Common myeloid progenitor, CD34-positive (primary cell): ENCODE data around the gene ZNF606.
A peak's percentile ranks its signal among the peaks of the same experiment; 100 is the strongest.

Source experiments
- CTCF ChIA-PET: fragments of 350-600 bp; sonication (Branson Sonifier 250); formaldehyde crosslinking; loops from one replicate; lab custom pipeline; 2021; ENCODE audit warnings: antibody characterized with exemption; lab: Charles Lee
- POLR2A ChIA-PET: fragments of 350-600 bp; sonication (Branson Sonifier 250); formaldehyde crosslinking; loops from one replicate; lab custom pipeline; 2021; ENCODE audit warnings: antibody characterized with exemption; lab: Charles Lee
- DNase-seq, 3 donors: peaks; one replicate each; pipeline versions ENCODE4 v3.0.0 to v3.0.0-alpha.2; 2013
- H3K27ac ChIP-seq, 2 experiments: 1 replicate in 1 of 2; 2 replicates in 1 of 2; pipeline ENCODE4 v1.7.0; 2013; ENCODE audit warnings: inconsistent platforms in 2 of 2, low read length in 2 of 2, mild to moderate bottlenecking in 2 of 2, low read depth in 1 of 2, moderate library complexity in 1 of 2; ENCODE audit not compliant: severe bottlenecking in 2 of 2, insufficient read depth in 1 of 2, poor library complexity in 1 of 2
- H3K27me3 ChIP-seq, 5 experiments: replicated peaks in 2 of 5; 1 replicate in 3 of 5; 2 replicates in 2 of 5; pipeline versions ENCODE4 v1.6.1 to v1.7.0; 2013; ENCODE audit warnings: low read length in 4 of 5, mild to moderate bottlenecking in 2 of 5, moderate library complexity in 2 of 5, inconsistent platforms in 1 of 5; ENCODE audit not compliant: insufficient read depth in 5 of 5, control insufficient read depth in 4 of 5
- H3K36me3 ChIP-seq, 4 experiments: 1 replicate in 2 of 4; 2 replicates in 2 of 4; pipeline versions ENCODE4 v1.6.1 to v1.7.0; 2013; ENCODE audit warnings: low read length in 3 of 4, control low read depth in 1 of 4, mild to moderate bottlenecking in 1 of 4; ENCODE audit not compliant: control insufficient read depth in 4 of 4, insufficient read depth in 4 of 4
- H3K4me1 ChIP-seq, 4 experiments: 1 replicate in 3 of 4; 2 replicates in 1 of 4; pipeline versions ENCODE4 v1.6.1 to v1.7.1; 2013; ENCODE audit warnings: low read length in 3 of 4, mild to moderate bottlenecking in 3 of 4, control low read depth in 1 of 4, inconsistent platforms in 1 of 4, moderate library complexity in 1 of 4; ENCODE audit not compliant: control insufficient read depth in 4 of 4, insufficient read depth in 4 of 4; ENCODE audit errors: control extremely low read depth in 1 of 4
- H3K4me3 ChIP-seq, 7 experiments: 1 replicate in 4 of 7; 2 replicates in 3 of 7; pipeline versions ENCODE4 v1.5.1 to v1.7.0; 2013; ENCODE audit warnings: mild to moderate bottlenecking in 7 of 7, low read length in 6 of 7, moderate library complexity in 6 of 7, inconsistent platforms in 2 of 7, low read depth in 2 of 7, control low read depth in 1 of 7; ENCODE audit not compliant: insufficient read depth in 4 of 7, control insufficient read depth in 1 of 7; ENCODE audit errors: extremely low read depth in 1 of 7
- H3K9me3 ChIP-seq, 5 experiments: 1 replicate in 4 of 5; 2 replicates in 1 of 5; pipeline versions ENCODE4 v1.6.1 to v1.7.1; 2013; ENCODE audit warnings: low read length in 4 of 5, mild to moderate bottlenecking in 2 of 5, inconsistent platforms in 1 of 5, low read depth in 1 of 5, moderate library complexity in 1 of 5; ENCODE audit not compliant: control insufficient read depth in 4 of 5, insufficient read depth in 2 of 5; ENCODE audit errors: control extremely low read depth in 1 of 5
- WGBS: methylation state at CpG from one replicate; pipeline ENCODE4 v1.1.5; 2013; ENCODE audit not compliant: insufficient coverage; 5-methylcytosine and 5-hydroxymethylcytosine counted together

Gene ZNF606

DNA sequence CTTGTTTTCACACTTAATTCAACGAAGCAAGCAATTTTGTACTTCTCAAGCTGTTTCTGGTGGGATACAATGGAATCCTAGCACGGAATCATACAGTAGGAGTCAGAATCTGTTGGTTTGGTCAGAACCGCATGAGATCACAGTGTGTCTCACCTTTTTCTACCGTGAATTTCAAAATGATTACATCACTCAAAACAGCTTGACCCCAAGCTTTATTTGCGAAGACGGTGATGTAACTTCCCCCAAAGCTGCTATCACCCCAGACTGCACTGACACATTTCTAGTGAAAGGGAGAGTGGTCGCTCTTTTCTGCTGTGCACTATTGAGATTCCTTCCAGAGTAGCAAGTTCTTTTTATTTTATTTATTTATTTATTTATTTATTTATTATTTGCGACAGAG lies 37.9 kb downstream of the ZNF606 start:
- no peak for DNase-seq
- Histone ChIP-seq H3K27me3 (no peaks in the 10 kb centered on the region), H3K9me3 (peaks cover 9 to 56% (median 45%) of the 10 kb centered on the region in 5 experiments), H3K4me1 (no peaks in the 10 kb centered on the region), H3K27ac (no peak overlapping the region), H3K36me3 (peaks cover 0 to 7% (median 0%) of the 10 kb centered on the region in 4 experiments), H3K4me3 (no peak overlapping the region)
- CTCF ChIA-PET: no interaction called here
- POLR2A ChIA-PET: no interaction called here
- WGBS: 94% methylated on average over 3 of the region's 8 CpGs

DNA sequence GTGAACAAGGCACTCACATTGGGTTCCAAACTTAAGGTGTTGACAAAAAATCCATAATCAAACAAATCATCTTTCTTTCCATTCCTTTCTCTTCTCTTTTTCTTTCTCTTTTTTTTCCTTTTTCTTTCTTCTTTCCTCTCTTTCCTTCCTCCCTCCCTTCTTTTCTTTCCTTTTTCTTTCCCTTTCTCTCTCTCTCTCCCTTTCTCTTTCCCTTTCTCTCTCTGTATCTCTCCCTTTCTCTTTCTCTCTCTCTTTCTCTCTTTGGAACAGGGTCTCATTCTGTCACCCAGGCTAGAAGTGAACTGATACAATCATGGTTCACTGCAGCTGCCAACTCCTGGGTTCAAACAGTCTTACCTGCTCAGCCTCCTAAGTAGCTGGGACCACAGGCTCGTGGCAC lies 40.8 kb downstream of the ZNF606 start:
- POLR2A ChIA-PET: no interaction called here
- 100% methylated on average over 1 of the region's 1 CpG for WGBS

DNA sequence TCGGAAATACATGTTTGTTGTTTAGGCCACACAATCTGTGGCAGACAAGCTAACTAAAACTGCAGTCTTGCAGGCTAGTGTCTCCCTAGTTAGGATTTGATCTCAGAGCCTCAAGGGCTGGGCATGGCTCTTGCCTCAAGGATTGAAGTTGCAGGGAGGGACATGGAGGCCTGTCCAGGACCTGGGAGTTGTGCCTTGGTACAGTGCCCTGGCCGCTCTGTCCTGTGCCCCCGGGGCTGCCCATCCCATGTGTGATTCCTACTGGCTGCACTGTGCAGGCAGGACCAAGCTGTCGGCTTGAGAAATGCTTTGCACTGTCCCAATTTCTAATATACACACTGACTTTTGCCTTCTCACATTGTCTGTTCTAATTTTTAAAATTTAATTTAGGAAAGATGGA lies 47.6 kb downstream of the ZNF606 start:
- DNase-seq: no peak
- no peak overlapping the region for H3K27ac ChIP-seq
- peaks cover 3 to 62% (median 49%) of the 10 kb centered on the region in 5 experiments for H3K9me3 ChIP-seq
- no peaks in the 10 kb centered on the region for H3K36me3 ChIP-seq
- no peaks in the 10 kb centered on the region for H3K4me1 ChIP-seq
- H3K4me3 ChIP-seq: no peak overlapping the region
- no peaks in the 10 kb centered on the region for H3K27me3 ChIP-seq
- CTCF ChIA-PET: no interaction called here
- POLR2A ChIA-PET: no interaction called here
- 81% methylated on average over 3 of the region's 4 CpGs for WGBS

More for the DNA sequence above, 40.8 kb downstream of the ZNF606 start:
- Histone ChIP-seq H3K4me3 (no peak overlapping the region), H3K27me3 (no peaks in the 10 kb centered on the region), H3K27ac (no peak overlapping the region), H3K9me3 (peaks cover 11 to 54% (median 41%) of the 10 kb centered on the region in 5 experiments), H3K4me1 (no peaks in the 10 kb centered on the region), H3K36me3 (peaks cover 0 to 3% (median 0%) of the 10 kb centered on the region in 4 experiments)
- DNase-seq: no peak
- CTCF ChIA-PET: interaction anchor here (0.6 to 0.7 kb wide), 2 partner anchors 197 to 342 kb away, joined by 3 read pairs; no protein-coding TSS in a partner anchor

DNA sequence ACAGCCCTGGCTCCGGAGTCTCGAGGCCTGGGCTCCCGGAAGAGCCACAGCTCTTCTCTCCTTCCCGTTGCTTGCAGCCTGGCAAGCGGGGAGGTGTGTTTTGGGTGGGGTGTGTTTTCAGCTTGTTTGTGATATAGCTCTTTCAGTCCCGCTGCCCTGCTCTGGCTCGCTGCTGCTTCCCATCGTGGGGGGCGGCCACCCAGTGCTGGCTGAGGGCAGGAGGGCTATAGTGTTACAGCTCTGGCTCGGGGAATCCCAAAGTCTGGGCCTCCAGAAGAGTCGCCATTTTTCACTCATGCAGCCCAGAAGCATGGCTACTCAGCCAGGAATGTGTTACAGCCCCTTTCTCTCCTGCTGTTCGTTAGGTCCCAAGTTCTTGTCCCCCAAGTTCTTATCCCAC lies 52.9 kb downstream of the ZNF606 start:
- POLR2A ChIA-PET: interaction anchor here (0.8 kb wide), 1 partner anchor 33 kb away, joined by 5 read pairs; the partner anchor contains the start of gene ZNF417
- peaks cover 5 to 59% (median 43%) of the 10 kb centered on the region in 5 experiments for H3K9me3 ChIP-seq
- 92% methylated on average over 5 of the region's 12 CpGs for WGBS

DNA sequence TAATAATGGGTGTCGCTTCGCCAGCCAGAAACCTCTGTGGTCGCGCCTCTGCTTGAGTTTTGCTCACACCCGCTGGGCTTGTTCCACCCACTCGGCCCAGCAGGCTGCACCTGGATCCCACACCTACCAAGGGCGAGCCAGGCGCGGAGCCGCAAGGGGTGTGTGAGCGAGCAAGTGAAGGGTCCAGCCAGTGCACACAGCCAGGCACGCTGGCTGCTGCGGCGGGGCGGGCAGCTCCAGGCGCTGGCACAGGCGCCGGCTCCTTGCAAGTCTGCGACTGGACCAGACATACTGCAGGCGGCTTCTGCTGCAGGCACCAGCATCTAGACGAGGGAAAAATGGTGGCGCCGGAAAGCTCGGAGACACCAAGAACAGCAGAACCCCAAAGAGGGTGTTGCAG lies 53.3 kb downstream of the ZNF606 start:
- Histone ChIP-seq H3K27me3 (no peaks in the 10 kb centered on the region), H3K4me1 (peaks cover 5 to 18% (median 9%) of the 10 kb centered on the region in 4 experiments), H3K36me3 (peaks cover 3 to 12% (median 4%) of the 10 kb centered on the region in 4 experiments), H3K27ac (no peak overlapping the region), H3K4me3 (no peak overlapping the region), H3K9me3 (peaks cover 5 to 59% (median 43%) of the 10 kb centered on the region in 5 experiments)
- ChIA-PET CTCF (interaction anchor here (1.2 kb wide), 1 partner anchor 14 kb away, joined by 4 read pairs; the partner anchor contains the start of gene ZNF418), POLR2A (interaction anchor here (0.8 kb wide), 1 partner anchor 33 kb away, joined by 5 read pairs; the partner anchor contains the start of gene ZNF417)
- WGBS: 96% methylated on average over 24 of the region's 24 CpGs
- no peak for DNase-seq

More for the DNA sequence above, 52.9 kb downstream of the ZNF606 start:
- DNase-seq: no peak
- CTCF ChIA-PET: interaction anchor here (1.2 kb wide), 1 partner anchor 14 kb away, joined by 4 read pairs; the partner anchor contains the start of gene ZNF418
- peaks cover 2 to 10% (median 4%) of the 10 kb centered on the region in 4 experiments for H3K36me3 ChIP-seq
- H3K27me3 ChIP-seq: no peaks in the 10 kb centered on the region
- H3K27ac ChIP-seq: no peak overlapping the region
- H3K4me3 ChIP-seq: no peak overlapping the region
- H3K4me1 ChIP-seq: peaks cover 5 to 18% (median 9%) of the 10 kb centered on the region in 4 experiments

DNA sequence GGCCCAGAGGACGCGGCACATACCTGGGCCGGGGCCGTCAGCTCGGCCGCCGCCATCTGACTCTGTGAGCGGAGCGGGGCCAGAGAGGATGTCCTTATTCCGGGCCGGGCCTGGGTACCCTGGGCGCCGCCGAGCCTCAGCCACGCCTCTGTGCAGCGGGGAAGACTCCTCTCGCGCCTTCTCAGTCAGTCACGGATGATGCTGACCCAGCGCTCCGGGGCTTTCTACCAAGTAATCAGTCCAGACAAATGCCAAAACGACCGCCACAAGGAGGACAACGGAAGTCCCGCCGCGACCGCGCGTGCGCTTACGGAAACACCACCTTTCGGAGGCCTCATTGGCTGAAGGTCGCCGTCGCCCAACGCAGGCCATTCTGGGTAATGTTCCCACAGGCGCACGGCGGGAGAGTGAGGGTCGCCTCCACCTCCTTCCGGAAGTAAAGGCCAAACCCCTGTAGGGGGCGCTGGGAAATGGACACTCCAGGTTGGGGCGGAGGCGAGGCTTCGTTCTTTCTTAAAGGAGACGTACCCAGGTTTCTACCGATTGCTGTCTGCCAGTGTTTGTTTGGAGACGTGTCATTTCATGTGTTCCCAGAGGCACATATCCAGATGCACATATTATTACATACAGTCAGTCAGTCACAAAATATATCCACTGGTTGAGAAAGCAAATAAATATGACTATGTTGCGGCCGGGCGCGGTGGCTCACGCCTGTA lies 55.0 kb downstream of the ZNF606 start, which contains the start of gene ZNF256:
ZNF256 (minus strand) TSS at position 288 of the 716 bp plus-strand sequence; CDS start at position 56, 232 bp downstream.
- Histone ChIP-seq H3K36me3 (peaks cover 18 to 29% (median 21%) of the 10 kb centered on the region in 4 experiments), H3K9me3 (peaks cover 13 to 65% (median 48%) of the 10 kb centered on the region in 5 experiments), H3K27me3 (no peaks in the 10 kb centered on the region), H3K4me1 (peaks cover 5 to 18% (median 9%) of the 10 kb centered on the region in 4 experiments), H3K27ac (peak within 1 kb of the TSS; percentile 77 to 89), H3K4me3 (peak within 1 kb of the TSS; percentile 79 to 97 (median 85))
- ChIA-PET POLR2A (no interaction called here), CTCF (interaction anchor here (1.2 kb wide), 1 partner anchor 57 kb away, joined by 3 read pairs; no protein-coding TSS in a partner anchor)
- WGBS: under 1% methylated on average over 38 of the region's 54 CpGs
- peak; percentile 97 to 99 (median 99) for DNase-seq

DNA sequence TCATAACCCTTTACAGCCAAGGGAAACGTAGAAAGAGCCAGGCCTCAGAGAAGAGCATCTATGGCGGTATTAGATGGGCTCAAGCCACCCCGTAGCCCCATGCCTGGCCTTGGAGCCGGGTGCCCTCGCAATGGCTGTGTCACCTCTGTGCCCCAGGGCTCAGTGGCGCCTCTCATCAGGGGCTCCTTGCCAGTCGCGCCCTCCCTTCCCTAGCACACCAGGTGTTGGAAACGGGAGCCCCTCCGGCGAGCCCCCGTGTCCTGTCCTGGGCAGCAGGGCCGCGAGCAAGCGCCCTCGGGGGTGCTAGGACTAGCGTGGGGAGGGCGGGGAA lies 55.6 kb downstream of the ZNF606 start:
- peak overlapping the region; percentile 77 to 89 for H3K27ac ChIP-seq
- peak overlapping the region; percentile 79 to 97 (median 85) for H3K4me3 ChIP-seq
- H3K9me3 ChIP-seq: peaks cover 13 to 70% (median 53%) of the 10 kb centered on the region in 5 experiments
- WGBS: under 1% methylated on average over 18 of the region's 18 CpGs
- ChIA-PET POLR2A (no interaction called here), CTCF (no interaction called here)
- peaks cover 5 to 18% (median 9%) of the 10 kb centered on the region in 4 experiments for H3K4me1 ChIP-seq
- H3K27me3 ChIP-seq: no peaks in the 10 kb centered on the region
- H3K36me3 ChIP-seq: peaks cover 23 to 35% (median 27%) of the 10 kb centered on the region in 4 experiments
- DNase-seq: no peak
